ENCODE results near the gene GBX1.

Gene GBX1

GRCh38 chr7:151195616-151196450 is 28.3 kb upstream of the GBX1 start:
- TF ChIP-seq CTCF (IDR thresholded peaks at IDR 0.05; ENCODE audit: extremely low read depth, insufficient read depth, missing control alignments): no peak
- in situ Hi-C loops (cut with MboI; ENCODE audit: low pct_unique_long_range_greater_than_20kb, low sequenced_read_pairs, unreplicated experiment): no loop called here
- no peak for DNase-seq (ENCODE audit: low spot score)

- no peak for TF ChIP-seq CTCF (IDR thresholded peaks at IDR 0.05; ENCODE audit: extremely low read depth, insufficient read depth, missing control alignments)
- in situ Hi-C loops (cut with MboI; ENCODE audit: low pct_unique_long_range_greater_than_20kb, low sequenced_read_pairs, unreplicated experiment): no loop called here
Observed at GRCh38 chr7:151194188-151194587, 26.7 kb upstream of the GBX1 start.

GRCh38 chr7:151193203-151193978 is 25.9 kb upstream of the GBX1 start:
- no peak for TF ChIP-seq CTCF (IDR thresholded peaks at IDR 0.05; ENCODE audit: extremely low read depth, insufficient read depth, missing control alignments)
- DNase-seq (ENCODE audit: low spot score): no peak
- in situ Hi-C loops (cut with MboI; ENCODE audit: low pct_unique_long_range_greater_than_20kb, low sequenced_read_pairs, unreplicated experiment): no loop called here

More at GRCh38 chr7:151194188-151194587, 26.7 kb upstream of the GBX1 start:
- no peak for DNase-seq (ENCODE audit: low spot score)

- no peak for DNase-seq (ENCODE audit: low spot score)
- TF ChIP-seq CTCF (IDR thresholded peaks at IDR 0.05; ENCODE audit: extremely low read depth, insufficient read depth, missing control alignments): no peak
- in situ Hi-C loops (cut with MboI; ENCODE audit: low pct_unique_long_range_greater_than_20kb, low sequenced_read_pairs, unreplicated experiment): no loop called here
Observed at GRCh38 chr7:151192002-151192539, 24.6 kb upstream of the GBX1 start.

- in situ Hi-C loops (cut with MboI; ENCODE audit: low pct_unique_long_range_greater_than_20kb, low sequenced_read_pairs, unreplicated experiment): no loop called here
- TF ChIP-seq CTCF (IDR thresholded peaks at IDR 0.05; ENCODE audit: extremely low read depth, insufficient read depth, missing control alignments): no peak
- DNase-seq (ENCODE audit: low spot score): no peak
Observed at GRCh38 chr7:151191544-151191943, 24.1 kb upstream of the GBX1 start.

- no peak for TF ChIP-seq CTCF (IDR thresholded peaks at IDR 0.05; ENCODE audit: extremely low read depth, insufficient read depth, missing control alignments)
- in situ Hi-C loops (cut with MboI; ENCODE audit: low pct_unique_long_range_greater_than_20kb, low sequenced_read_pairs, unreplicated experiment): no loop called here
- DNase-seq (ENCODE audit: low spot score): no peak
Observed at GRCh38 chr7:151189038-151189437, 21.5 kb upstream of the GBX1 start.

Measured in GM13977 (cell line).